ENCODE data around the gene PLBD1. TPM values are rescaled to one million over a fixed set of nuclear protein-coding genes. Genes with fewer than 3 reads are reported as not detected.

PLBD1 gene
- 10 to 100 TPM; 38.7 to 43.5 TPM for polyA plus RNA-seq

GRCh38 chr12:14567351-14568162 lies at the start of gene PLBD1:
TSS of gene PLBD1 (minus strand) at chr12:14567883. CDS start at chr12:14567696, 187 bp downstream.
- 5 to 6% methylated on average over 71 to 76 of the region's 76 CpGs for WGBS, 2 donors
- Histone ChIP-seq H3K27me3 (ENCODE audit: control insufficient read depth in 1 of 2, insufficient read depth in 2 of 2, low read length in 2 of 2) (no peaks in the 10 kb centered on the region), H3K27ac (ENCODE audit: low read depth in 2 of 2, low read length in 1 of 2) (peak within 1 kb of the TSS; percentile 84 to 89), H3K36me3 (ENCODE audit: control insufficient read depth in 2 of 2, insufficient read depth in 2 of 2, low read length in 1 of 2) (no peaks in the 10 kb centered on the region), H3K9me3 (ENCODE audit: control insufficient read depth in 2 of 2, insufficient read depth in 1 of 2, low read depth in 1 of 2, low read length in 1 of 2) (no peaks in the 10 kb centered on the region), H3K4me1 (ENCODE audit: control insufficient read depth in 2 of 2, insufficient read depth in 2 of 2, low read length in 1 of 2) (peaks cover 0 to 2% of the 10 kb centered on the region in 2 donors), H3K4me3 (ENCODE audit: low read depth in 1 of 2, low read length in 2 of 2) (peak within 1 kb of the TSS; percentile 64 to 83)

- H3K27ac ChIP-seq (ENCODE audit: low read depth in 2 of 2, low read length in 1 of 2), result peak overlapping the region; percentile 82 to 92
- H3K4me3 ChIP-seq (ENCODE audit: low read depth in 1 of 2, low read length in 2 of 2), result no peak overlapping the region
- no peaks in the 10 kb centered on the region for H3K36me3 ChIP-seq (ENCODE audit: control insufficient read depth in 2 of 2, insufficient read depth in 2 of 2, low read length in 1 of 2)
- H3K9me3 ChIP-seq (ENCODE audit: control insufficient read depth in 2 of 2, insufficient read depth in 1 of 2, low read depth in 1 of 2, low read length in 1 of 2), result no peaks in the 10 kb centered on the region
- peaks cover 0 to 6% of the 10 kb centered on the region in 2 donors for H3K4me1 ChIP-seq (ENCODE audit: control insufficient read depth in 2 of 2, insufficient read depth in 2 of 2, low read length in 1 of 2)
- no peaks in the 10 kb centered on the region for H3K27me3 ChIP-seq (ENCODE audit: control insufficient read depth in 1 of 2, insufficient read depth in 2 of 2, low read length in 2 of 2)
- 27 to 42% methylated on average over 3 of the region's 3 CpGs for WGBS, 2 donors
Observed at GRCh38 chr12:14614704-14615121, 47.0 kb upstream of the PLBD1 start.

DNA sequence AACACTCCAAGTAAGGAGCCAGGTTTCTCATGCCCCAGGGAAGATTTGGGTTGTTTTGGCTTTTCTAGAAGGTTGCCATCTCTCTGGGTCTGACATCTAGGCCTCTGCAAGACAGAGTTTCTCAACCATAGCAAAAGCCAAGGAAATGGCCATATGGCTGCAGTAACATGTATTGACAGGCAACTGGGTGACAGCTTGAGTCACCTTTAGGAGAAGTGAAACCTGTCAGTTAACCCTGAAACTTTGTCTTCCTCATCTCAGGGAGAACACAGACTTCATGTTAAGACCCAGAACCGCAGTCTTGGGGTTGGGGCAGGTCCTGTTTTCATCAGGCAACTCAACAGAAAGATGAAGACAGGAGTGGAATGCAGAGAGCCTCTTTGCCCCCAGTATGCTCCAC lies 46.0 kb upstream of the PLBD1 start:
- Histone ChIP-seq H3K9me3 (ENCODE audit: control insufficient read depth in 2 of 2, insufficient read depth in 1 of 2, low read depth in 1 of 2, low read length in 1 of 2) (no peaks in the 10 kb centered on the region), H3K27me3 (ENCODE audit: control insufficient read depth in 1 of 2, insufficient read depth in 2 of 2, low read length in 2 of 2) (no peaks in the 10 kb centered on the region), H3K4me3 (ENCODE audit: low read depth in 1 of 2, low read length in 2 of 2) (no peak overlapping the region), H3K4me1 (ENCODE audit: control insufficient read depth in 2 of 2, insufficient read depth in 2 of 2, low read length in 1 of 2) (peaks cover 0 to 6% of the 10 kb centered on the region in 2 donors), H3K36me3 (ENCODE audit: control insufficient read depth in 2 of 2, insufficient read depth in 2 of 2, low read length in 1 of 2) (no peaks in the 10 kb centered on the region), H3K27ac (ENCODE audit: low read depth in 2 of 2, low read length in 1 of 2) (peak overlapping the region; percentile 86 to 89)
- WGBS, 2 donors, result 43 to 53% methylated on average over 1 of the region's 1 CpG

- Histone ChIP-seq H3K27me3 (ENCODE audit: control insufficient read depth in 1 of 2, insufficient read depth in 2 of 2, low read length in 2 of 2) (no peaks in the 10 kb centered on the region), H3K9me3 (ENCODE audit: control insufficient read depth in 2 of 2, insufficient read depth in 1 of 2, low read depth in 1 of 2, low read length in 1 of 2) (no peaks in the 10 kb centered on the region), H3K4me3 (ENCODE audit: low read depth in 1 of 2, low read length in 2 of 2) (no peak overlapping the region), H3K27ac (ENCODE audit: low read depth in 2 of 2, low read length in 1 of 2) (peak overlapping the region; percentile 64 to 86), H3K36me3 (ENCODE audit: control insufficient read depth in 2 of 2, insufficient read depth in 2 of 2, low read length in 1 of 2) (no peaks in the 10 kb centered on the region), H3K4me1 (ENCODE audit: control insufficient read depth in 2 of 2, insufficient read depth in 2 of 2, low read length in 1 of 2) (peaks cover 0 to 6% of the 10 kb centered on the region in 2 donors)
- 35 to 44% methylated on average over 3 of the region's 3 CpGs for WGBS, 2 donors
Observed at GRCh38 chr12:14612898-14613445, 45.3 kb upstream of the PLBD1 start.

DNA sequence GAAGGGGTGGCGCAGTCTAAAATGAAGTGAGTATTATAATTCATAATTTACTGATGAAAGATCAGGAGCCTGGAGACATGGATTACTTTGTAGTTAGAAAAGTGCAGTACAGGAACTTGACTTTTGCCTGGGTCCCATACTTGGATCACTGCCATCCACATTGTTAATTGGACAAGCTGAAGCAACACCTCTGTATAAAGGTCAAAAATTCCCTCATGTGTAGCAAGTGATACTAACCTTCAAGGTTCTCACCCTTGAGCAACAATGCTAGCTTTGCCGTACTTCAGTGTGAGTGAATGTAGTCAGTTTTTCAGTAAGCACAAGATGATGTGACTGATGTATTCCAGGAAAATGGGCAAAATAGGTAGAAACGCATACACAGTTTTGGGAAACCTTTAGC lies 44.6 kb upstream of the PLBD1 start:
- Histone ChIP-seq H3K9me3 (ENCODE audit: control insufficient read depth in 2 of 2, insufficient read depth in 1 of 2, low read depth in 1 of 2, low read length in 1 of 2) (no peaks in the 10 kb centered on the region), H3K4me3 (ENCODE audit: low read depth in 1 of 2, low read length in 2 of 2) (no peak overlapping the region), H3K27ac (ENCODE audit: low read depth in 2 of 2, low read length in 1 of 2) (peak overlapping the region; percentile 22 to 69), H3K36me3 (ENCODE audit: control insufficient read depth in 2 of 2, insufficient read depth in 2 of 2, low read length in 1 of 2) (no peaks in the 10 kb centered on the region), H3K27me3 (ENCODE audit: control insufficient read depth in 1 of 2, insufficient read depth in 2 of 2, low read length in 2 of 2) (no peaks in the 10 kb centered on the region), H3K4me1 (ENCODE audit: control insufficient read depth in 2 of 2, insufficient read depth in 2 of 2, low read length in 1 of 2) (peaks cover 0 to 6% of the 10 kb centered on the region in 2 donors)
- 88 to 91% methylated on average over 3 of the region's 3 CpGs for WGBS, 2 donors

DNA sequence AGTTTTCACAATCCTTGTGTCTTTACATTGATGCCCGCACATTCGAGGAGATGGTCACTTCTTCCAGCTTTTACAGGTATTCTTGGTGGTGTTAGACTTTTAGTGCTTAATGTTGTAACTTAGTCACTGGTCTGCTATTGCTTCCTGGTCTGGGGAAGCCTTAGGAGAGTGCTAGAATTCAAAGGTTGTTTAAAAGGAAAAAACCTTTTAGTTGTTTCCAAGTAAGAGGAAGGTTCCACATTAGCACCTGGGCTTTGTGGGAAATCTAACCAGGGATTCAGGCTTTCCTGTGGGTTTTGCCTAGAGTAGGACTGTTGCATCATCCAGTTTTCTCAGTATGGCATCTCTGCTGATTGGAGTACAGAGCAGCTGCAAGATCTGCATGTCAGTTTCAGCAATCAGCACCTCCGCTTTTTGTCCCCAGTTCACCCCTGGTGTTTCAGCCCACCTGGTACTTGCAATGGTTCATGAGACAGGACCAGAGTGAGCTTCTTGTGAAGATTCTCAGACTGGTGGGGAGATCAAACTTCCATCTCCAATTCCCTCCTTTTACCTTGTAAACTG lies 44.0 kb upstream of the PLBD1 start:
- H3K4me1 ChIP-seq (ENCODE audit: control insufficient read depth in 2 of 2, insufficient read depth in 2 of 2, low read length in 1 of 2), result peaks cover 0 to 6% of the 10 kb centered on the region in 2 donors
- no peaks in the 10 kb centered on the region for H3K36me3 ChIP-seq (ENCODE audit: control insufficient read depth in 2 of 2, insufficient read depth in 2 of 2, low read length in 1 of 2)
- H3K4me3 ChIP-seq (ENCODE audit: low read depth in 1 of 2, low read length in 2 of 2), result no peak overlapping the region
- no peaks in the 10 kb centered on the region for H3K27me3 ChIP-seq (ENCODE audit: control insufficient read depth in 1 of 2, insufficient read depth in 2 of 2, low read length in 2 of 2)
- H3K9me3 ChIP-seq (ENCODE audit: control insufficient read depth in 2 of 2, insufficient read depth in 1 of 2, low read depth in 1 of 2, low read length in 1 of 2), result no peaks in the 10 kb centered on the region
- peak overlapping the region; percentile 38 to 69 for H3K27ac ChIP-seq (ENCODE audit: low read depth in 2 of 2, low read length in 1 of 2)
- WGBS, 2 donors, result 91 to 94% methylated on average over 3 of the region's 3 CpGs

- no peak overlapping the region for H3K4me3 ChIP-seq (ENCODE audit: low read depth in 1 of 2, low read length in 2 of 2)
- H3K9me3 ChIP-seq (ENCODE audit: control insufficient read depth in 2 of 2, insufficient read depth in 1 of 2, low read depth in 1 of 2, low read length in 1 of 2), result no peaks in the 10 kb centered on the region
Observed at GRCh38 chr12:14607568-14607967, 39.9 kb upstream of the PLBD1 start.

GRCh38 chr12:14605401-14605989 lies 37.8 kb upstream of the PLBD1 start:
- H3K9me3 ChIP-seq (ENCODE audit: control insufficient read depth in 2 of 2, insufficient read depth in 1 of 2, low read depth in 1 of 2, low read length in 1 of 2), result no peaks in the 10 kb centered on the region
- no peaks in the 10 kb centered on the region for H3K27me3 ChIP-seq (ENCODE audit: control insufficient read depth in 1 of 2, insufficient read depth in 2 of 2, low read length in 2 of 2)
- H3K36me3 ChIP-seq (ENCODE audit: control insufficient read depth in 2 of 2, insufficient read depth in 2 of 2, low read length in 1 of 2), result no peaks in the 10 kb centered on the region
- H3K4me1 ChIP-seq (ENCODE audit: control insufficient read depth in 2 of 2, insufficient read depth in 2 of 2, low read length in 1 of 2), result no peaks in the 10 kb centered on the region
- WGBS, 2 donors, result 81 to 84% methylated on average over 3 of the region's 3 CpGs
- H3K4me3 ChIP-seq (ENCODE audit: low read depth in 1 of 2, low read length in 2 of 2), result no peak overlapping the region
- H3K27ac ChIP-seq (ENCODE audit: low read depth in 2 of 2, low read length in 1 of 2), result no peak overlapping the region

More at GRCh38 chr12:14607568-14607967, 39.9 kb upstream of the PLBD1 start:
- Histone ChIP-seq H3K27ac (ENCODE audit: low read depth in 2 of 2, low read length in 1 of 2) (no peak overlapping the region), H3K36me3 (ENCODE audit: control insufficient read depth in 2 of 2, insufficient read depth in 2 of 2, low read length in 1 of 2) (no peaks in the 10 kb centered on the region), H3K4me1 (ENCODE audit: control insufficient read depth in 2 of 2, insufficient read depth in 2 of 2, low read length in 1 of 2) (peaks cover 0 to 3% of the 10 kb centered on the region in 2 donors), H3K27me3 (ENCODE audit: control insufficient read depth in 1 of 2, insufficient read depth in 2 of 2, low read length in 2 of 2) (no peaks in the 10 kb centered on the region)

DNA sequence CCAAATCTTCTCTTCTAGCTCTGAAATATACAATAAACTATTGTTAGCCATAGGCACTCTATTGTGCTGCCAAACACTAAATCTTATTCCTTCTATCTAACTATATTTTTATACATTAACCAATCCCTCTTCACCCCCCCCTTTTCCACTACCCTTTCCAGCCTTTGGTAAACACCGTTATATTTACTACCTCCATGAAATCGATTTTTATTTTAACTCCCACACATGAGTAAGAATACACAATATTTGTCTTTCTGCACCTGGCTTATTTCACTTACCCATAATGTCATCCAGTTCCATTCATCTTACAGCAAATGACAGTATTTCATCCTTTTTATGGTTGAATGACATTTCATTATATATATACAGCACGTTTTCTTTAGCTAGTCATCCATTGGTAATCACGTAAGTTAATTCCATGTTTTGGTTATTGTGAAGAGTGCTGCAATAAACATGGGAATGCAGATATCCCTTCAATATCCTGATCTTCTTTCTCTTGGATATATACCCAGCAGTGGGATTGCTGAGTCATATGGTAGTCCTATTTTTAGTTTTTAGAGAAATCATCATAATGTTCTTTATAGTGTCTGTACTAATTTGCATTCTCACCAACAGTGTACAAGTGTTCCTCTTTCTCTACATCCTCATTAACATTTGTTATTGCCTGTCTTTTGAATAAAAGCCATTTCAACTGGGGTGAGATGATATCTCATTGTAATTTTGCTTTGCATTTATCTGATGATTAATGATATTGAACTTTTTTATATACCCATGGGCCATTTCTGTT lies 34.2 kb upstream of the PLBD1 start:
- H3K4me3 ChIP-seq (ENCODE audit: low read depth in 1 of 2, low read length in 2 of 2), result no peak overlapping the region
- H3K27ac ChIP-seq (ENCODE audit: low read depth in 2 of 2, low read length in 1 of 2), result no peak overlapping the region
- WGBS, 2 donors, result 42 to 51% methylated on average over 4 of the region's 4 CpGs
- H3K9me3 ChIP-seq (ENCODE audit: control insufficient read depth in 2 of 2, insufficient read depth in 1 of 2, low read depth in 1 of 2, low read length in 1 of 2), result no peaks in the 10 kb centered on the region
- no peaks in the 10 kb centered on the region for H3K36me3 ChIP-seq (ENCODE audit: control insufficient read depth in 2 of 2, insufficient read depth in 2 of 2, low read length in 1 of 2)
- no peaks in the 10 kb centered on the region for H3K4me1 ChIP-seq (ENCODE audit: control insufficient read depth in 2 of 2, insufficient read depth in 2 of 2, low read length in 1 of 2)
- H3K27me3 ChIP-seq (ENCODE audit: control insufficient read depth in 1 of 2, insufficient read depth in 2 of 2, low read length in 2 of 2), result no peaks in the 10 kb centered on the region

Data from esophagus (tissue), 2 donors.